Measurements from ENCODE around the gene C11orf52. TPM values are rescaled to one million over a fixed set of nuclear protein-coding genes. Genes with fewer than 3 reads are reported as not detected.

The C11orf52 gene
- total RNA-seq, 2 experiments from 2014 or later: not detected

DNA sequence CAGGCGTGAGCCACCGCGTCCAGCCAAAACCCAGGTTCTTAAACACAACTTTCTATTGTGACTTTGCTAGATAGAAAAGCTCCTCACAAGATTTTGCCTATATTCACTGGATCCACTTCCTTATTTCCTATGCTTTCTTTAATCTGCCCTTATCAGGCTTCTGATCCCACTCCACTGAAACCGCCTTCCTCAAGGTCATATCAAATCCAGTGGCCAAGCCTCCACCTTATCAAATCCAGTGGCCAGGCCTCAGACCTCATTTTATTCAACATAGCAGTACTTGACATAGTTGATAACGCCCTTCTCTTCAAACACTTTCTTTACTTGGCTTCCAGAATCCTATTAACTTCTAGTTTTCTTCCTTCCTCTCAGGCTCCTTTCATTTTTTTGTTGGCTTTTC is 48.0 kb downstream of the C11orf52 start:
- ChIA-PET CTCF (interaction anchor here (1.6 kb wide), 2 partner anchors 11 to 35 kb away, joined by 4 read pairs; no protein-coding TSS in a partner anchor), POLR2A (interaction anchor here (0.8 kb wide), 1 partner anchor 116 kb away, joined by 3 read pairs; no protein-coding TSS in a partner anchor)
- DNase-seq (no peak), ATAC-seq (no peak)
- H3K4me1 Mint-ChIP-seq (ENCODE audit: low read depth): no peaks in the 10 kb centered on the region
- TF ChIP-seq, protein P1, sequence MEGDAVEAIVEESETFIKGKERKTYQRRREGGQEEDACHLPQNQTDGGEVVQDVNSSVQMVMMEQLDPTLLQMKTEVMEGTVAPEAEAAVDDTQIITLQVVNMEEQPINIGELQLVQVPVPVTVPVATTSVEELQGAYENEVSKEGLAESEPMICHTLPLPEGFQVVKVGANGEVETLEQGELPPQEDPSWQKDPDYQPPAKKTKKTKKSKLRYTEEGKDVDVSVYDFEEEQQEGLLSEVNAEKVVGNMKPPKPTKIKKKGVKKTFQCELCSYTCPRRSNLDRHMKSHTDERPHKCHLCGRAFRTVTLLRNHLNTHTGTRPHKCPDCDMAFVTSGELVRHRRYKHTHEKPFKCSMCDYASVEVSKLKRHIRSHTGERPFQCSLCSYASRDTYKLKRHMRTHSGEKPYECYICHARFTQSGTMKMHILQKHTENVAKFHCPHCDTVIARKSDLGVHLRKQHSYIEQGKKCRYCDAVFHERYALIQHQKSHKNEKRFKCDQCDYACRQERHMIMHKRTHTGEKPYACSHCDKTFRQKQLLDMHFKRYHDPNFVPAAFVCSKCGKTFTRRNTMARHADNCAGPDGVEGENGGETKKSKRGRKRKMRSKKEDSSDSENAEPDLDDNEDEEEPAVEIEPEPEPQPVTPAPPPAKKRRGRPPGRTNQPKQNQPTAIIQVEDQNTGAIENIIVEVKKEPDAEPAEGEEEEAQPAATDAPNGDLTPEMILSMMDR (IDR thresholded peaks at IDR 0.05): no peak
- H3K36me3 Mint-ChIP-seq (ENCODE audit: low read depth): peaks cover 7% of the 10 kb centered on the region
- H3K27ac Mint-ChIP-seq: no peak overlapping the region
- H3K9me3 Mint-ChIP-seq: no peaks in the 10 kb centered on the region
- no peaks in the 10 kb centered on the region for H3K27me3 Mint-ChIP-seq
- H3K4me3 Mint-ChIP-seq: no peak overlapping the region
- intact Hi-C loops (cut with micrococcal nuclease): no loop called here

DNA sequence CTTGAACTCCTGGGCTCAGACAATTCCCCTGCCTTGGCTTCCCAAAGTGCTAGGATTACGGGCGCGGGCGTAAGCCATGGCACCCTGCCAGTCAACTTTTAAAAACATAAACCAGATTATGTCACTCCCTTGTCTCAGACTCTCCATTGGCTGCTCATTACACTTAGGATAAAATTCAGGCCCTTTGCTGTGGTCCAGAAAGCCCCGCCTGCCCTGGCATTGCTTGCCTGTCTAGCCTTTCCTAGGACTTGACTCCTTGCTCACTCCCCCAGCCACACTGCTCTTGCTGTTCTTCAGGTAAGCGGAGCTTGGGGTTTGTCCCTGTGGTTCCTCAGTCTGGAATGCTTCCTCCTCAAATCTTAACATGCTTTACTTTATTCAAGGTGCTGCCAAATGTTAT is 48.9 kb downstream of the C11orf52 start:
- no peaks in the 10 kb centered on the region for H3K9me3 Mint-ChIP-seq
- ChIA-PET CTCF (no interaction called here), POLR2A (no interaction called here)
- intact Hi-C loops (cut with micrococcal nuclease): no loop called here
- no peaks in the 10 kb centered on the region for H3K4me1 Mint-ChIP-seq (ENCODE audit: low read depth)
- DNase-seq: no peak
- H3K27me3 Mint-ChIP-seq: no peaks in the 10 kb centered on the region
- no peak for ATAC-seq
- no peak overlapping the region for H3K27ac Mint-ChIP-seq
- no peak overlapping the region for H3K4me3 Mint-ChIP-seq
- TF ChIP-seq, protein P1 (IDR thresholded peaks at IDR 0.05): no peak
- peaks cover 7% of the 10 kb centered on the region for H3K36me3 Mint-ChIP-seq (ENCODE audit: low read depth)

DNA sequence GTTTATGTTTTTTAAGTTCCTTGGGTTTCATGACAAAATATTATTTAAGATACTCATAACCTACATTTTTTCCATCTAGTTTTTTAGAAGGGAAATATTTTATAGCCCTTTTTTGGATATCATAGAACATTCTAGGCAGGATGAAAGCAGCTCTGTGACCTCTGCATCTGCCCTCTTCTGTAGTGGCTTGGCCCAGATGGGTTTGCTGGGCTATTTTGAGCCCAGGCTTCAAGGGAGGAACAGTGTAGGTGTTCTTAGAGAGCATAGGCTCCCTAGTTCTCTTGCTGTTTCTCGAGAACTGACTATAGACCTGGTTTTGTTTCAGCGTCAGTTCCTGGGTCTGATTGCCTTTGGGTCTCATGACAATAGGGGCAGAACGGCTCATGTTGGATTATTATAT is 50.6 kb downstream of the C11orf52 start:
- peaks cover 7% of the 10 kb centered on the region for H3K36me3 Mint-ChIP-seq (ENCODE audit: low read depth)
- no peaks in the 10 kb centered on the region for H3K27me3 Mint-ChIP-seq
- no peaks in the 10 kb centered on the region for H3K9me3 Mint-ChIP-seq
- CTCF ChIA-PET: interaction anchor here (1.0 kb wide), 1 partner anchor 13 kb away, joined by 3 read pairs; no protein-coding TSS in a partner anchor
- ATAC-seq: no peak
- DNase-seq: no peak
- TF ChIP-seq, protein P1 (IDR thresholded peaks at IDR 0.05): no peak
- POLR2A ChIA-PET: no interaction called here
- H3K4me1 Mint-ChIP-seq (ENCODE audit: low read depth): no peaks in the 10 kb centered on the region
- intact Hi-C loops (cut with micrococcal nuclease): no loop called here
- H3K27ac Mint-ChIP-seq: no peak overlapping the region
- H3K4me3 Mint-ChIP-seq: no peak overlapping the region

DNA sequence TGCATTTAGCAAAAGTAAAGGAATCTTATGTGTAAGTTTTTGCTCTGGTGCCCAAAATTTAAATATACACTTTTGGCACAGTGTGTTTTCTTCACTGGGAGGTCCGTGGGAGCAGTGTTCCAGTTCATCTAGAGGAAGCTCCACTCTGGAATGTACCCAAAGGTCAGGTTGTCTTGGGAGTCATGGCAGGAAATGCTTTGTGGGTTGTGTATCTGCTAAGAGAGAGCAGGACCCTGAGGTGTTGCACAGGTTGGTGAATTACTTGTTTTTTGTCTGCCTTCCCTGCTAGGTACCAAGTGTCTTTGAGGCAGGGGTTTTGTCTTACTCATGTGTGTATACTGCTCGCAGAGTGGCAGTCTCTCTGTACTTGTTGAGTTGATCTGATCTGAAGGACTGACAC is 55.7 kb downstream of the C11orf52 start:
- intact Hi-C loops (cut with micrococcal nuclease): no loop called here
- ChIA-PET POLR2A (no interaction called here), CTCF (interaction anchor here (1.1 to 4.4 kb wide), 2 partner anchors 8 to 43 kb away, joined by 3 to 19 read pairs; no protein-coding TSS in a partner anchor)
- no peak for ATAC-seq
- peaks cover 6% of the 10 kb centered on the region for H3K36me3 Mint-ChIP-seq (ENCODE audit: low read depth)
- no peak for DNase-seq
- H3K27me3 Mint-ChIP-seq: peaks cover 25% of the 10 kb centered on the region
- no peak overlapping the region for H3K4me3 Mint-ChIP-seq
- TF ChIP-seq, protein P1 (IDR thresholded peaks at IDR 0.05): no peak
- H3K9me3 Mint-ChIP-seq: no peaks in the 10 kb centered on the region
- H3K4me1 Mint-ChIP-seq (ENCODE audit: low read depth): peaks cover 4% of the 10 kb centered on the region
- H3K27ac Mint-ChIP-seq: no peak overlapping the region

DNA sequence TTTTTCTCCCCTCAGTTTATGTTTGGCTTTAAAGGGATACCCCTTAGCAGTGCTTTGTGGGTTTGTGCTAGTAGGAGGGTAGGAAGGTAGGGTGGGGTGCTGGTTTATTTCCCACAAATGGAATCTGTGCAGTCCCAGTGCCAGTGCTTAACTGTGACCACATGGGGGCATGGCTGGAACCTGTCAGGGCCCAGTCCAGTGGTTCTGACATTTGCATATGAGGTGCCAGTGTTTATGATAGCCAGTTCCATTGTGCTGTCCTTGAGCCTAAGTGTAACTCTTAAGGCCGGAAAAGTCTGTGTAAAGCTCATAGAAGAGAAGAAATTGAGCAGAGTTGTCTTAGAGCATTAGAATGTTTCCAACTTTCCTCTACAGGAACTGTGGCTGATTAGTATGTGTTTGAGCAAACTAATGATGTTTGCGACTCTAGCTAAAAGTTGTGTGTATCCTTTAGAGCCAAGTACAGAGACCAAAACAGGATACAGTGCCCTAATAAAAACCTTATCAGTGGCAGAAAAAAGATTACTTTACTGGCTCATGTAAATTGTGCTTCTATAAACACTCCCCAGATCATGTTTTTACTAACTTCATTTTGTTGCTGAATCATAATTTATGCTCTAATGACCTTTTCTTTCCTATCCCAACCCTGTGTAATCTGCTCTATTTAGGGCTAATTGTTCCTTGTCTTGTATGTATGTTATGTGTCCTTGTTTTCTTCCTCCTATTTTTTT is 56.5 kb downstream of the C11orf52 start:
- no peak for ATAC-seq
- H3K27ac Mint-ChIP-seq: no peak overlapping the region
- H3K4me3 Mint-ChIP-seq: no peak overlapping the region
- ChIA-PET POLR2A (no interaction called here), CTCF (interaction anchor here (0.6 to 10.3 kb wide), 3 partner anchors 38 to 556 kb away, joined by 3 to 223 read pairs (median 3); partner anchors contain the start of gene DIXDC1)
- H3K27me3 Mint-ChIP-seq: peaks cover 30% of the 10 kb centered on the region
- DNase-seq: no peak
- peaks cover 4% of the 10 kb centered on the region for H3K4me1 Mint-ChIP-seq (ENCODE audit: low read depth)
- intact Hi-C loops (cut with micrococcal nuclease): loop anchor here (5.0 kb wide), 2 partner anchors 38 to 98 kb away; partner anchors contain the start of genes CFAP68, DIXDC1 and FDXACB1
- TF ChIP-seq, protein P1 (IDR thresholded peaks at IDR 0.05): no peak
- H3K9me3 Mint-ChIP-seq: no peaks in the 10 kb centered on the region
- peaks cover 3% of the 10 kb centered on the region for H3K36me3 Mint-ChIP-seq (ENCODE audit: low read depth)

Data from activated CD8-positive, alpha-beta T cell treated with anti-CD3 and anti-CD28 coated beads for 36 hours (primary cell).